GM19025 (cell line): ENCODE data around the gene AIRE.

Experiments used
- ATAC-seq: cut with Tn5 transposase; IDR thresholded peaks from one replicate; pipeline ENCODE4 v1.9.1; 2021; ENCODE audit warnings: mild to moderate bottlenecking, low read depth, moderate library complexity; ENCODE audit not compliant: unreplicated experiment

The AIRE gene

DNA sequence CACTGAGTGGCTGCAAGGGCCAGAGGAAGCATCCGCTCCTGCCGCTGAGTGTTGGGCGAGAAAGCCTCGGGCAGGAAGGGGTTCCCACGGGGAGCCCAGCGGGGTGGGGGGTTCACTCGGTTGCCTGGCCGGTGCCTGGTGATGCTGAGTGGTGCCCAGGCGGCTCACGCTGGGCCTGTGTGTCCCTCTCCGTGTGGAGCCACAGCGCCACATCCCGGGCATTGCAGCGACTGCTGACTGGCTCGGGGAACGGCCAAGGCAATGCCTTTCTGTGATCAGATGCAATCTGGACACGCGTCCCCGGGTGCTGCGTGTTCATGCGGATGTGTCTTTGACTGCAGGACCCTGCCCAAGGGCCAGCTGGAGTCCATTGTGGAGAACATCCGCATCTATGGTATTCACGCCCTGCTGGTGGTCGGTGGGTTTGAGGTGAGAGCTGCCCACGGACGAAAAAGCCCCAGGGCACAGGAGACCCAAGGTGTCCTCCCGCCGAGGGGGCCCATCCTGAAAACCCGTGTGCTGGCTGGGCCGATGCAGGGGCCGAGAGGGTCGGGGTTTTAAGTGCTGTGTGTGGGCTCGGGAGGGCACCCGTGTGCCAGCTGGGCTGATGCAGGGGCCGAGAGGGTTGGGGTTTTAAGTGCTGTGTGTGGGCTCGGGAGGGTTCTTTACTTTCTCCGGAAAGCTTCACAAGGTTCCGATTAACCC lies 37.1 kb downstream of the AIRE start:
- ATAC-seq = no peak

DNA sequence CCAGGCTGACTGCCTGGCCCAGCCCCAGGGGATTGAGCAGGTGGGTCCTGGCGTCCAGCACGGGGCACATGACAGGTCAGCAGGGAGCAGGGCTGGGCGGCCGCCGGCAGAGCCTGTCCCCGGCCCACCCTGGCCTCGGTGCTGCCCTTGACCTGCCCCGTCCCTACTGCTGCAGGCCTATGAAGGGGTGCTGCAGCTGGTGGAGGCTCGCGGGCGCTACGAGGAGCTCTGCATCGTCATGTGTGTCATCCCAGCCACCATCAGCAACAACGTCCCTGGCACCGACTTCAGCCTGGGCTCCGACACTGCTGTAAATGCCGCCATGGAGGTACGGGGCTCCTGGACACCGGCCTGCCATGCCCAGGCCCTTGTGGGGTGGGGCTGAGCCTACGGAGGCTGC lies 37.9 kb downstream of the AIRE start:
- ATAC-seq = no peak

DNA sequence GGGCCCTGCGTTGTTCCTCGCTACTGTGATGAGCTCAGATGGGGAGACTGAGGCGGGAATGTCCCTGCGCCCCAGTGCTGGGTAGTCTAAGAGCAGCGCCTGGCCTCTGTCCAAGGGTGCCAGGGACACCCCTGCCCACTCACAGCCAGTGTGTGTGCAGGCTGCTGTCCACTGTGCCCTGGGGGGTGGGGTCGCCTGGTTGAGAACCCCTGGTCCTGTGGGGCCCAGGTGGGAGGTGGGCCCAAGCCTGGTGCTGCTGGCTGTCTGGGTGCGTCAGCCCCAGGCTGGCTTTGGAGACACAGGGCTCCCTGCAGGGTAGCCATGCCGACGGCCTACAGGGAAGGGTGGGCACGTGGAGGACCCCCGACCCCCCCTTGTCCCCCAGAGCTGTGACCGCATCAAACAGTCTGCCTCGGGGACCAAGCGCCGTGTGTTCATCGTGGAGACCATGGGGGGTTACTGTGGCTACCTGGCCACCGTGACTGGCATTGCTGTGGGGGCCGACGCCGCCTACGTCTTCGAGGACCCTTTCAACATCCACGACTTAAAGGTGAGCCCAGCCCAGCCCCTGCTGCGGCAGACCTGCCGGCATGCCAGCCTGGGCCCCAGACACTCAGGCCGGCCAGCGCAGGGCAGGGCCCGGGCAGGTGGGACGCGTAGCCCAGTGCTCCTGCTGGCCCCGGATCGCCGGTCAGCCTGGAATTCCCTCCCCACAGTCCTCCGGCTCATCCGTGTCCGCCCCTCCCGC lies 38.6 kb downstream of the AIRE start:
- ATAC-seq = no peak

DNA sequence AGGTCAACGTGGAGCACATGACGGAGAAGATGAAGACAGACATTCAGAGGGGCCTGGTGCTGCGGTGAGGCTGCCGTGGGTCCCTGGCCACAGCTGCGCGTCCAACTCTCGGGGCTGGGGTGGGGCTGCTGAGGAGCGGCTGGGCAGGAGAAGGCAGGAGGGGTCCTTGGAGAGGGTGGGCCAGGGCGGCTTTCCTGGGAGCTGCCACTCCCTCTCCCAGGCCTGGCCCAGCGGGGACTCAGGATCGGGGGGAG lies 39.1 kb downstream of the AIRE start:
- ATAC-seq = no peak

DNA sequence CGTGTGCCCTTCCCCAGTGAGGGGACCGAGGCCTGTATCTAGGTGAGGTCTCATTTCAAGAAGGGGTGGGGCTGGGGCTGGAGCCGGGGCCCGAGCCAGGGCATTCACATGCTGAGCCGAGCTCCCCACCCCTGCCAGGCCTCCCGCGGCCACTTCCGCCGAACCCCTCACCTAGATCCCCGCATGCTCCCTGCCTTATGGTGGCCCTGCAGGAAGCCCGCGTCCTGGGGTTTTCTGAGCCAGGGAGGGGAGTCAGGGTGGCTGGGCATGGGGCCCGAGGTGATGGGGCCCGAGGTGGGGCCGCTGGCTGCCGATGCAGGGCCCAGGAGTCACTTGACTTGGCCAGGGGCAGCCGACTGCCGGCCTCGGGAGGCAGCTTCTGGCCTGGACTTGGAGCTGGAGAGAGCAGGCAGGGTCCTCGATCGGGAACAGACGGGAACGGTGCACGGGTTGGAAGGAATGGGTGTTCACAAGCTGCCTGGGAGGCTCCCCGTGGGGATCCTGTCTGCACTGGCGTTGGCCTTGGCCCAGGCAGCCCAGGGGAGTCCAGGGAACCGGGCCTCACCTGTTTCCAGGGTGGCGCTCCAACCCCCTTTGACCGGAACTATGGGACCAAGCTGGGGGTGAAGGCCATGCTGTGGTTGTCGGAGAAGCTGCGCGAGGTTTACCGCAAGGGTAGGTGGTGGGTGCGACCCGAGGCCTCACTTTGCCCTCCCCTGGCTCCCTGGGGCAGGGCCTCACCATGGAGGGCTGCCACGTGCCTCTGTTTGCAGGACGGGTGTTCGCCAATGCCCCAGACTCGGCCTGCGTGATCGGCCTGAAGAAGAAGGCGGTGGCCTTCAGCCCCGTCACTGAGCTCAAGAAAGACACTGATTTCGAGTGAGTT lies 40.0 kb downstream of the AIRE start:
- no peak for ATAC-seq

DNA sequence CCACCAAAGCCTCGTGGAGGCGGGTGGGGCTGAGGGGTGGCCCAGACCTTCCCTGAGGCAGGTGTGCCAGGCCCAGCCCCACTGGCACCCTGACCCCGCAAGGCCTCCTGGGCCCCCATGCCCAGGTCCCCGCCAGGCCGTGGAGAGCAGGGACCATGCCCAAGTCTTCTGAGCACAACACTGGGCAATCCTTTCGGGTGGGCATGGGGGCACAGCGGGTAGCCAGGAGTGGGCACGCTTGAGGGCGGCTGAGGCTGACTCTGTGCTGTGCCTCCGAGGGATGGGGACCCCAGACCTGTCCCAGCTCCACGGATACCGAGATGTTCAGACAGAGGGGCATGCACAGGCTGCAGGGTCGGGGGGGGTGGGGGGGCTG lies 40.6 kb downstream of the AIRE start:
- ATAC-seq = no peak

DNA sequence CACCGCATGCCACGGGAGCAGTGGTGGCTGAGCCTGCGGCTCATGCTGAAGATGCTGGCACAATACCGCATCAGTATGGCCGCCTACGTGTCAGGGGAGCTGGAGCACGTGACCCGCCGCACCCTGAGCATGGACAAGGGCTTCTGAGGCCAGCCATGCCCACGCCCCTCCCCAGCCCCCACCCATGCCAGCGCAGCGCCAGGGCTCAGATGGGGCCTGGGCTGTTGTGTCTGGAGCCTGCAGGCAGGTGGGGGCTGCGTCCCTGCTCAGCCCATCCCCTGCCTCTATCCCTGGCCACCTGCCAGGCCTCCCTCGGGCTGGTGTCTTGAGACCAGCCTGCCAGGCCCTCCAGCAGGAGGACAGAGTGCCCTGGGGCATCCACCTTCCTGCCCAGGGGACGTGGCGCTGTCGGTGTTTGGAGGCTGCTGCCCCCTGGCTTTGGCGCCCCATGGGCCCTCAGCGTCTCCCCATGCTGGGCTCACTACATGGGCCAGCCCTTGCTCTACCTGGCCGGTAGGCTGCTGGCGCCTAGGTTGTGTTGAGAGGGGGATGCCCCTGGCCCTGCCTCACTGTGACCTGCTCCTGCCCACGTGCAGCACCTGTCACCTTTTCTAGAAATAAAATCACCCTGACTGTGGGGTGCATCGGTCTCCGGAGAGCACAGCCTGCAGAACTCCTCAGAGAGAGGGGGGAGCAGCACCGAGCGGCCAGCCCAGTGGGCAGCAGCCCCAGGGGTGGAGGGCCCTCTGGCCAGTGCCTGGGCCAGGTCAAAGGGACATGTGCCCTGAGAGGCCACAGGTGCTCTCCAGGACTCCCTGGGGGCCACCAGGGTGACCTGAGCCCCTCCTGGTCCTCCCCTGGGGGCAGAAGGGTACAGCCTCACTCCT lies 41.3 kb downstream of the AIRE start:
- no peak for ATAC-seq

DNA sequence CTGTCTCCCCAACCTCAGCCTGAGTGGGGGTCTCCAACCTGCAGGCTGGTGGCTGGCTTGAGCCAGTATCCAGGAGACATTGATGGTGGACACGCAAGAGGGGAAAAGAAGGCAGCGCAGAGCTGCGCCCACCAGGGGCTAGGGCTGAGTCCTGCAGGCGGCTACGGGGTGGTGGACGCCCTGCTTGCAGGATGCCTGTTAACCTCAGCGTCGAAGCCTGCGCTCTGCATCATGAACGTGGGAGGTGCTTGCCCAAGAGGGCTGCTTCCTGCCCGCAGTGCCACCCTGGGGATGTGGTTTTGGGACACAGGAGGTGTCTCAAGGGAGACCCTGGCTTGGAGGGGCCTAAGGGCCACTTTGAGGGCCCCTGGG lies 41.9 kb downstream of the AIRE start:
- ATAC-seq = no peak

DNA sequence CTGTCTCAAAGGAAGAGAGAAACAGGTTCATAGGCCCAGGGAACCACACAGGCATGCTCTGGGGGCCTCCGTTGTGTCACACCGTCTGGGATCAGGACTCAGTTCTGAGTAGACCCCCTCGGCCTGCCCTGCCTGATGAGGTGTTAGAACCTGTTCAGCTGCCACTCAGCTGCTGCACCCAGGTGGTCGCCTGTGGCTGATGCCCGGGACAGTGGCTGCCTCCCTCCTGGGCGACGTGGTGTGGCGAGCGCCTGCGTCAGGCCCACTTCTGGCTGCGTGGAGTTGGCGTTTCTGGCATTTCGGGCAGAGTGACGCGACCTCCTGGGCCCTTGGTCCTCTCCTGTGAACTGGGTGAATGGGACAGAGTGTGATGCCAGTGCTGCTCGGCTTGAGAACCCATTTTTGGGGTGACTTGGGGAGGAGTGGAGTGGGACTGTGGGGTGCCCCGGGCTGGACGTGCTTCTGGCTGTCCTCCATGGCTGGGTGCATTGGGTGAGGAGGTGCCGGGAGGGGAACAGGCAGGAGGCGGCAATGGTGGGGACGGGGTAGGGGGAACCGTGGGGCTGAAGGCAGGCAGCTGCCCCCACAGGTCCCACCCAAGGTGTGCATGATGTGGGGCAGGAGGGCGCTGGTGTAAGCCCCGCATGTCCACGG lies 42.7 kb downstream of the AIRE start:
- no peak for ATAC-seq

DNA sequence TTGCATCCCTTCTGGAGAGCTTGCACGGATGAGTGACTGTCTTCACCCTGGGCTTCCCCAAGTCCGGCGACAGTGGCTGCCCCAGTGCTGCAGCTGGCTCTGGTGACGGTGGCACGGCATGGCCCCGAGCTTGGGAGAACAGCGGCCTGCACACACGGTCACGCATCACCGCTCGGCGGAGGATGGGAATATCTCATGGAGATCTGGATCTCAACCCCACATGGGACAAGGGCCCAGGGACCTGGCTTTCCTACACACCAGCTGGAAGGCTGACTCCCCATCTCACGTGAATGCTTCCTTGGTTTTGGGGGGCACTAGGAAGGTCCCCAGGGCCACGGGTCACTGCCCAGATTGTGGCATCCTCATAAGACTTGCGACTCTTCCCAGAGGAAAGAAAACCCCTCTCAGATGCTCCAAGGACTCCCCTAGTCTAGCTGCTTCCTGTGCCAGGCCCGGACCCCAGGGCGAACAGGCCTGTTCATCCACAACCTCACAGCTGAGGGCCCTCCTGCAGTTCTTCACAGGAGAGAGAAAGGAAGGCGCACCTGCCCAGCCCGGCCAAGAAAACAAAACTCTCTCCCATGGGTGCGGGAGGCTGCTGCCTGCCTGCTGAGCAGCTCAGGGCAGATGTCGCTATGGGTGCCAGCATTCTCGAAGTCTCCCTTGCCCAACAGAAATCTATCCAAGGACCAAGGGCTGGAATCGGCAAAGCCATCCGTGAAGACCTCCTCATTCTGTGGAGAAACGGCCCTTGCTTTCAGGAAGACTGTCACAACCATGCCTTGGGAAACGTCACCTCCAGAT lies 43.6 kb downstream of the AIRE start:
- ATAC-seq = no peak

DNA sequence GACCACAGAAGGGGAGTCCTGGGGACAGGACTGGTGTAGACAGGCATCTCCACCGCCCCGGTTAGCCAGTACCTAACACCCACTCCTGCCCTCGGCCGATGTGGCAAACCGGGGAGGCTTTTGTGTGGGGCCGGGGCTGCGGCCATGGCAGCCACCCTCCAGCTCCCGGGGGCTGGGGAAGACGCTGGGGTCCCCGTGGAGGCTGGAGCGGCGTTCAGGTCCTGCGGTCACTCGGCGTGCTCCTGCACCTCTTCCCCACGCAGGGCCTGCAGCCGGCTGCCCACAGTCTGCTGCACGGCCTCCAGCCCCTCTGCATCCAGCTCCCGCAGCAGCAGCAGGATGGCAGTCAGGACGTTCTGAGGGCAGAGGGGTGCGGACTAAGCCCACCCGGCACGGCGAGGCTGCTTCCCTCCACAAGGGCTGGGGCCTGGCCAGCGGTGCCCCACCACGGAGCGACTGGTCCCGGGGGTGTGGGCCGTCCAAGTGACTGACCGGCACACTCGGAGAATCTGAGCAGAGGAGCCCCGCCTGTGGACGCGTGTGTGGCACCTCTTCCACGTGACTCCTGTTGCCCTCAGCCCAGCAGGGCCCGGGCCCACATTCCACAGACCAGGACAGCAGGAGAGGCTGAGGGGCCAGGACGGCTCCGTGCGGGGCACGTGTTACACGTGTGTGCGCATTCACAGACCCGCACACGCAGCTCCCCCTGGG lies 44.5 kb downstream of the AIRE start:
- no peak for ATAC-seq

DNA sequence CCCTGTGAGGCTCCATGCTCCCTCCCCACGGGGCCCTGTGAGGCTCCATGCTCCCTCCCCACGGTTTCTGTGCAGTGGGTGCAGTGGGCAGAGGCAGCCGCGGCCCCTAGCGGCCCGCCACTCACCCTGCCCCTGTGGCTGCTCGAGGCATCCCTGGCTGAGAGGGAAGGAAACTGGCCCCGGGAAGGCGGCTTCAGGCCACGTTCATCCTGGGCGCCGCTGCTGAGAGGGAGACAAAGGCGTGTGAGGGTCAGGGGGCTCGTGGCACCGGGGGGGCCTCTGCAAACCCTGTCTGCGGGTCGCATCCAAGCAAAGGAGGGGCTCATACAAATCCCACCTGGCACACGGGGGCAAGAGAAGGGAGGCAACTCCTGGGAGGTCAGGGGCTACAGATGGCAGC lies 45.0 kb downstream of the AIRE start:
- ATAC-seq = no peak

DNA sequence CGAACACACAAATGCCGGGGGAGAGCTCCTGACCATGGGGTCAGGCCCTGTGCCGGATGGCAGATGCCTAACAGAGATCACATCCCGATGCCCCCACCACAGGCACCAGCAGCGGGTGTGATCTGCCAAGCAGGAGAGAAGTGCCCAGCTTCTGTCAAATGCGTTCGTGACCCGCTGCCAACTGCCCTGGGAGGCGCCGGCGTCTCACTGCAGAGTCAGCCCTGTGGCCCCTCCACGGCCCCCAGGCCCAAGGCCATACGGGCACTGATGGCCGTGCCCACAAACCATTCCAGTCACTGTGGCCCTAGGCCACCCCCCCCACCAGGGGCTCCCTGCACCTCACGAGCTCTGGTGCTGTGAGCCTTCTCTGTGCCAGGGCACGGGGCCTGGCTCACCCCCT lies 45.5 kb downstream of the AIRE start:
- no peak for ATAC-seq

DNA sequence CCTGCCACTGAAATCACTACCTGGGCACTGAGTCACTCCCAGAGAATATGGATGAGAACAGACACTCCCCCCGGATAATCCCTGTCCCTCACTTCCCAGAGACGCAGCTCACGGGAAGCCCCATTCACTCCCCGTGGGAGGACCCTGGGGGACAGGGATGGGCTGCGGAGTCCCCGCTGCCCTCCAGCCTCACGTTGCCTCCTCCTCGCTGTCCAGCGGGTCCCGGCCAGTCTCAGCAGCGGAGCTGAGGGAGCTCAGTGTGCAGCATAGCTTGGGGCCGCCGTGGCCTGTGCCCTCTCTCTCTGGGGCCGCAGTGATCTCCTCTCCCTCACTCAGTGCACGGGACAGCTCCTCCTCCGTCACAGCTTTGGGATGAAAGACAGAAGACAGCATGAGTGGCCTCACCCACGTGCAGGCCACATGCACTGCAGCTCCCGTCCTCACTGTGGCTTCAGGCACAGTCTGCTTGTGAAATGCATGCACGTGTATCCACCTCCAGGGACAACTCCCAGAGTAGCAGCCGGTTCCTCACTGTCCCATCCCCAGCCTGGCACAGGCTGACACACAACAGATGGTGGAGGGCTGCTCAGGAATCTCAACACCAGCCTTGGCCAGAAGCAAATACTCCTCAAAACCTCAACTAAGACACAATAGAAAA lies 46.1 kb downstream of the AIRE start:
- no peak for ATAC-seq

DNA sequence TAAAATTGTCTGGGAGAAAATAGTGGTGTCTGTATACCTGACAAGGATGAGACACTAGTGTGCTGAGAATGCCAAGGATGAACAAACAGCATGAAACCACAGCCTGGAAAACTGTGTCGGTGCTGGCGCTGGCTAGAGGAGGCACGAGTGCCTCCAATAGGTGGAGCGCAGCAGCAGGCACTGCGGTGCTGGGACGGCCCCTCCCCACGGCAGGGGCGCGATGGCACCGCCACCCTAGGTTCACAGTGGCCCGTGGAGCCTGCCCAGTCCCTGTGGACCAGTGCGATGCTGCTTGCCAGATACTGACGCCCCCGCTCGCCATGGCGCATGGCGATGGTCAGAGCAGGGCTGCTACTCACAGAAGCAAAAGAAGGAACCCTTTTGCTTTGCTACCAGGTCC lies 46.7 kb downstream of the AIRE start:
- no peak for ATAC-seq

DNA sequence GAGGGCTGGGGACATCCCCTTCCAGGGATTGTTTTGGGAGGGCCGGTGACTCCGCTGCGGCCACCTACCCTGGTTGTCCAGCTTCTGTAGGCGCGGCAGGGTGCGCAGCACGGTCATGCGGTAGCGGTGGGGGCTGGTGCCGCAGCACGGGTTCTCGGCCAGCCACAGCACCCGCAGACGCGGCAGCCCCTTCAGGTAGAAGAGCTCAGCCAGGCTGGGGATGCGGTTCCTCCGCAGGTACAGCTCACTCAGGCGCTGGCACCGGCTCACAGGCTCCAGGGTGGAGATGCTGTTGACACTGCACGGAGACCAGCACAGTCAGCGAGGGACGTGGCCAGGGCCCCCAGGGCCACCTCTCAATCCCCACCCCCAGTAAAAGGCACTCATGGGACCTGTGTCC lies 47.3 kb downstream of the AIRE start:
- ATAC-seq = no peak

DNA sequence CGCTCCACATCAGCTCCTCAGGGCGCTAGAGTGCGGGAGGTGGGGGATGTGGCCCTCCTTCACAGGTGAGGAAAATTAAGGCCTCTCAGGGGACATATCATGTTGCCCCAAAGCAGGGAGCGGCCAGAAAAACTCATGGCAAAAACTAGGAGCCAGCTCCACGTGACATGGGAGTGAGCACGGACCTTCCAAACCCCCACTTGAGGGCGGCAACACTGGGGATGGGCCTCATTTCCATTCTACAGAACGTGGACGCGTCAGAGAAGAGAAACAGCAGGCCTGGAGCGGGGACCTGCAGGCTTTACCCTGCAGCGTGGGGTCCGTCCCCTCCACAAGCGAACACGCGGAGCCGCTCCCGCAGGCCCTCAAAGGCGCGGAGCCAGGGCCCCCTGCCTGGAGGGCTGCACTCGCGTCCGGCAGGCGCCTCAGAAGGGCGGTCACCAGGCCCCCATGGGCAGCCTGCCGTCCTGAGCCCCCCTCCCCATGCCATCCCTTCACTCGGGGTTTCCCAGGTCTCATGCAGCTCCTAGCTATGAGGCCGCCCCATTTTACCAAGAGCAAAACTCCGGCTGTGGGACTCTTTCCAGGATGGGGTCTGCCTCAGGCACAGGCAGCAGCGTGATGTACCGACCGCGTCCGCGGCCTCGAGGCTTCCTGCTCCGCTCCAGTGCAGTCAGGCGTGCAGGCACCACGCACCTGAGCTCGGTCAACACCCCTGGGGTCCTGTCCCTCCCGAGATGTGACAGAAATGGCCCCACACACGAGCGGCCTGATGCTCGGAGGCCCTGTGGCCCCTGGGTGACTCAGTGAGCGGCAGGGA lies 48.0 kb downstream of the AIRE start:
- ATAC-seq = no peak
